Tibial nerve (tissue), 4 donors: ENCODE data around the gene PALS1. TPM values are rescaled to one million over a fixed set of nuclear protein-coding genes. Genes with fewer than 3 reads are reported as not detected.
A peak's percentile ranks its signal among the peaks of the same experiment; 100 is the strongest.

Source experiments
- DNase-seq, 2 donors: peaks; one replicate each; pipeline ENCODE4 v3.0.0-alpha.2; 2019; ENCODE audit warnings: low spot score in 2 of 2
- H3K27ac ChIP-seq, 4 donors: fragments of 200-600 bp; sonication (generic) in 3 of 4; one replicate each; pipeline ENCODE4 v1.5.1; 2017 to 2019; ENCODE audit warnings: mild to moderate bottlenecking in 1 of 4
- H3K27me3 ChIP-seq, 2 donors: fragments of 200-600 bp; sonication (generic) in 1 of 2; one replicate each; pipeline versions ENCODE4 v1.5.1 to v1.6.0; 2017 to 2019
- H3K36me3 ChIP-seq, 3 donors: fragments of 200-600 bp; sonication (generic); one replicate each; pipeline ENCODE4 v1.5.1; 2018 to 2019
- H3K4me1 ChIP-seq, 4 donors: fragments of 200-600 bp; sonication (generic) in 3 of 4; one replicate each; pipeline ENCODE4 v1.5.1; 2017 to 2019
- H3K4me3 ChIP-seq, 4 donors: fragments of 200-600 bp; sonication (generic) in 3 of 4; one replicate each; pipeline ENCODE4 v1.5.1; 2017 to 2019; ENCODE audit warnings: mild to moderate bottlenecking in 1 of 4, moderate library complexity in 1 of 4
- H3K9me3 ChIP-seq, 4 donors: fragments of 200-600 bp; sonication (generic) in 3 of 4; one replicate each; pipeline ENCODE4 v1.5.1; 2017 to 2019
- EP300 ChIP-seq, 2 donors: sonication (generic); formaldehyde crosslinking; IDR thresholded peaks; one replicate each; pipeline ENCODE4 v1.6.1; 2017; ENCODE audit warnings: antibody characterized with exemption in 2 of 2, mild to moderate bottlenecking in 1 of 2
- POLR2A ChIP-seq, 2 donors: fragments of 450-650 bp; IDR thresholded peaks; one replicate each; pipeline ENCODE4 v1.6.1; 2017; ENCODE audit warnings: antibody characterized with exemption in 2 of 2, mild to moderate bottlenecking in 2 of 2, moderate library complexity in 2 of 2
- WGBS, 2 donors: methylation state at CpG; one replicate each; pipeline ENCODE4 v1.1.5; 2018; 5-methylcytosine and 5-hydroxymethylcytosine counted together
- total RNA-seq, 4 donors: library from RNA; depleted of rRNA; stranded (reverse); fragments of >200 nt; gene quantifications; one replicate each; pipeline ENCODE4 v1.1.0, GENCODE V29; 2016
- TF ChIP-seq, protein P1 (sequence below), 5 experiments: fragments of 200-600 bp in 3 of 5; fragments of 450-650 bp in 2 of 5; sonication (generic) in 3 of 5; IDR thresholded peaks; one replicate each; pipeline ENCODE4 v1.5.1; 2016 to 2019; ENCODE audit warnings: antibody characterized with exemption in 5 of 5, mild to moderate bottlenecking in 3 of 5, moderate library complexity in 2 of 5

The PALS1 gene
- total RNA-seq, 4 donors from 2014 or later, result 20.1 to 24.6 (median 22.9) TPM

GRCh38 chr14:67251573-67252226 lies 10.5 kb downstream of the PALS1 start:
- no peak overlapping the region for H3K4me3 ChIP-seq
- TF ChIP-seq, protein P1, sequence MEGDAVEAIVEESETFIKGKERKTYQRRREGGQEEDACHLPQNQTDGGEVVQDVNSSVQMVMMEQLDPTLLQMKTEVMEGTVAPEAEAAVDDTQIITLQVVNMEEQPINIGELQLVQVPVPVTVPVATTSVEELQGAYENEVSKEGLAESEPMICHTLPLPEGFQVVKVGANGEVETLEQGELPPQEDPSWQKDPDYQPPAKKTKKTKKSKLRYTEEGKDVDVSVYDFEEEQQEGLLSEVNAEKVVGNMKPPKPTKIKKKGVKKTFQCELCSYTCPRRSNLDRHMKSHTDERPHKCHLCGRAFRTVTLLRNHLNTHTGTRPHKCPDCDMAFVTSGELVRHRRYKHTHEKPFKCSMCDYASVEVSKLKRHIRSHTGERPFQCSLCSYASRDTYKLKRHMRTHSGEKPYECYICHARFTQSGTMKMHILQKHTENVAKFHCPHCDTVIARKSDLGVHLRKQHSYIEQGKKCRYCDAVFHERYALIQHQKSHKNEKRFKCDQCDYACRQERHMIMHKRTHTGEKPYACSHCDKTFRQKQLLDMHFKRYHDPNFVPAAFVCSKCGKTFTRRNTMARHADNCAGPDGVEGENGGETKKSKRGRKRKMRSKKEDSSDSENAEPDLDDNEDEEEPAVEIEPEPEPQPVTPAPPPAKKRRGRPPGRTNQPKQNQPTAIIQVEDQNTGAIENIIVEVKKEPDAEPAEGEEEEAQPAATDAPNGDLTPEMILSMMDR (IDR thresholded peaks at IDR 0.05), result no peak
- no peak for TF ChIP-seq EP300 (IDR thresholded peaks at IDR 0.05)
- no peak for TF ChIP-seq POLR2A (IDR thresholded peaks at IDR 0.05)
- H3K9me3 ChIP-seq, result no peaks in the 10 kb centered on the region
- no peak for DNase-seq
- H3K36me3 ChIP-seq, result no peaks in the 10 kb centered on the region
- 96 to 100% methylated on average over 2 of the region's 2 CpGs for WGBS, 2 donors
- H3K27ac ChIP-seq, result peak overlapping the region in 2 of 4 donors; percentile 20 to 50
- peaks cover 0 to 48% (median 6%) of the 10 kb centered on the region in 4 donors for H3K4me1 ChIP-seq
- H3K27me3 ChIP-seq, result no peaks in the 10 kb centered on the region

DNA sequence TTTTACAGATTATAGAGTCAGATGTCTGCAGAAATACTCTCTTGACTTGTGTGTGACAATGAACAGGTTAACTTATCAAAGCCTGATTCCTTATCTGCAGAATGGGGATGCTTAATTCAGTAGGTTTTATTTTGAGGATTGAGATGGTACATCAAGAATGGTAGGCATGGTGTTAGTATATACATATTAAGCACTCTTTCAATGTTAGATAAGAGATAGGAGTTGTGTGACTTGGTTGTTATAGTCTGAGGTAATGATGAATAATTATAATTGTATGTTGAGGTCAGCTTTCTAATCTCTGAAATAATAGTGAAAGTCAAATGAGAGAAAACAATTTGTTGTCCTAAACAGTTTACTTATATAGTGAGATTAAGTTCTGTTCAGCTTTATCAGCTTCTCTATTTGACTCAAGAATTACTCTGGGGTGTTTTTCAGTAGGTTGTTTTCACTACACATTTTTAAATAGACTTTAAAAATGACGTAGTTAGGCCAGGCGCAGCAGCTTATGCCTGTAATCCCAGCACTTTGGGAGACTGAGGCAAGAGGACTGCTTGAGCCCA lies 11.9 kb downstream of the PALS1 start:
- WGBS, 2 donors, result 69% methylated on average over 2 of the region's 2 CpGs
- H3K4me3 ChIP-seq, result no peak overlapping the region
- H3K36me3 ChIP-seq, result no peaks in the 10 kb centered on the region
- peaks cover 0 to 36% (median 4%) of the 10 kb centered on the region in 4 donors for H3K4me1 ChIP-seq
- no peak for DNase-seq
- no peaks in the 10 kb centered on the region for H3K9me3 ChIP-seq
- TF ChIP-seq, protein P1 (IDR thresholded peaks at IDR 0.05), result no peak
- TF ChIP-seq POLR2A (IDR thresholded peaks at IDR 0.05), result no peak
- no peak for TF ChIP-seq EP300 (IDR thresholded peaks at IDR 0.05)
- peak overlapping the region in 1 of 4 donors; percentile 4 for H3K27ac ChIP-seq
- no peaks in the 10 kb centered on the region for H3K27me3 ChIP-seq

DNA sequence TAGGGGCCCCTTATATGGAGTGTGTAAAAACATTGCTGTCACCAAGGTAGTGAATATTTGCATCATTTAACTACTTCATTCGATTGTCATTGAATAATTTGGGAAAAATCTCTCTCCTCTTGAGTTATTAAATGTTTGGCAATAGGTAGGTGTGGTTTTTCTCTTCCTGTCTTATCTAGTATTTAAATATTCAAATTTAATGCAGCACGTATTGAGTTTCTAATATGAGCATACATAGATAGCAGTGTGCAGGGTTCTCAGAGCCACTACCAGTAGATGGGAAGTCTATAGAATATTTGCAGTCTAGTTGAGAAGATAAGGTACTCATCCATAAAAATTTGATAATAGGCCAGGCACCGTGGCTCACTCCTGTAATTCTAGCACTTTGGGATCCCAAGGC lies 16.7 kb downstream of the PALS1 start:
- peaks cover 0 to 12% (median 1%) of the 10 kb centered on the region in 4 donors for H3K4me1 ChIP-seq
- H3K27me3 ChIP-seq, result no peaks in the 10 kb centered on the region
- H3K36me3 ChIP-seq, result peaks cover 0 to 7% (median 0%) of the 10 kb centered on the region in 3 donors
- WGBS, 2 donors, result 88 to 90% methylated on average over 3 of the region's 3 CpGs
- no peaks in the 10 kb centered on the region for H3K9me3 ChIP-seq
- no peak for TF ChIP-seq POLR2A (IDR thresholded peaks at IDR 0.05)
- TF ChIP-seq EP300 (IDR thresholded peaks at IDR 0.05), result no peak
- TF ChIP-seq, protein P1 (IDR thresholded peaks at IDR 0.05), result no peak
- no peak overlapping the region for H3K27ac ChIP-seq
- no peak for DNase-seq
- no peak overlapping the region for H3K4me3 ChIP-seq

- Histone ChIP-seq H3K27ac (no peak overlapping the region), H3K4me3 (no peak overlapping the region), H3K9me3 (no peaks in the 10 kb centered on the region), H3K36me3 (peaks cover 0 to 7% (median 0%) of the 10 kb centered on the region in 3 donors), H3K27me3 (no peaks in the 10 kb centered on the region), H3K4me1 (peaks cover 0 to 15% (median 9%) of the 10 kb centered on the region in 4 donors)
- no peak for DNase-seq
- no peak for TF ChIP-seq POLR2A (IDR thresholded peaks at IDR 0.05)
- TF ChIP-seq, protein P1 (IDR thresholded peaks at IDR 0.05), result no peak
- no peak for TF ChIP-seq EP300 (IDR thresholded peaks at IDR 0.05)
- WGBS, 2 donors, result 87 to 92% methylated on average over 1 of the region's 1 CpG
Measured at GRCh38 chr14:67260965-67261364, 19.7 kb downstream of the PALS1 start.

DNA sequence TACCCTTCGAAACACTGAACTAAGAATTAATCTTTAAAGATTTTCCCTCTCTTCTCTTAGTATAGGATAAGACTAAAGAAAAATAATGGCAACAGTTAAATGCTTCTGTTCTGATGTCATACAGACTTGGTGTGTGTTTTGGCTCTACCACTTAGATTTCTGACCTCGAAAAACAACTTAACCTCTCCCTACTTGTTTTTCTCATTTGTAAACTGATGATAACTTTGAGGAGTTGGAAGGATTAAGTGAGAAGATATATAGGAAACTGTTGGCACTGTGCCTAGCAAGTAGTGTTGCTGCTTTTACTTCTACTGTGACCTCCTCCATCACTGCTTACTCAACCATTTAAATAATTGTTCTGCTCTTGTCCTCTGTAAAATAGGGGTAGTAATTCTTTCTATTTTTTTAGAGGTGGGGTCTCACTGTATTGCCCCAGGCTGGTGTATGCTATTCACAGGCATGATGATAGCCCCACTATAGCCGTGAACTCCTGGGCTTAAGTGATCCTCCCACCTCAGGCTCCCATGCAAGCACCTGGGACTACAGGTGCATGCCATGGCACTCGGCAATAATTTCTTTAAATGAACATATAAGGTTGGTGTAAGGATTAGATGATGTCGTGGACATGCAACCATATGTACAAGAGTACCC lies 22.4 kb downstream of the PALS1 start:
- DNase-seq, result no peak

More for the DNA sequence above, 22.4 kb downstream of the PALS1 start:
- Histone ChIP-seq H3K36me3 (peaks cover 0 to 7% (median 0%) of the 10 kb centered on the region in 3 donors), H3K4me3 (no peak overlapping the region), H3K27me3 (no peaks in the 10 kb centered on the region), H3K4me1 (peaks cover 0 to 38% (median 15%) of the 10 kb centered on the region in 4 donors), H3K9me3 (no peaks in the 10 kb centered on the region), H3K27ac (peak overlapping the region in 1 of 4 donors; percentile 12)
- WGBS, 2 donors, result 68 to 75% methylated on average over 5 of the region's 5 CpGs
- TF ChIP-seq POLR2A (IDR thresholded peaks at IDR 0.05) (no peak), EP300 (IDR thresholded peaks at IDR 0.05) (no peak)
- TF ChIP-seq, protein P1 (IDR thresholded peaks at IDR 0.05), result no peak
